ENCODE measurements around the gene KRTAP12-2.
"Not testable (repeated sequence)": the region's sequence is repeated elsewhere in the genome, so short reads cannot be mapped to it uniquely, and the experiment has no call there.

The KRTAP12-2 gene

DNA sequence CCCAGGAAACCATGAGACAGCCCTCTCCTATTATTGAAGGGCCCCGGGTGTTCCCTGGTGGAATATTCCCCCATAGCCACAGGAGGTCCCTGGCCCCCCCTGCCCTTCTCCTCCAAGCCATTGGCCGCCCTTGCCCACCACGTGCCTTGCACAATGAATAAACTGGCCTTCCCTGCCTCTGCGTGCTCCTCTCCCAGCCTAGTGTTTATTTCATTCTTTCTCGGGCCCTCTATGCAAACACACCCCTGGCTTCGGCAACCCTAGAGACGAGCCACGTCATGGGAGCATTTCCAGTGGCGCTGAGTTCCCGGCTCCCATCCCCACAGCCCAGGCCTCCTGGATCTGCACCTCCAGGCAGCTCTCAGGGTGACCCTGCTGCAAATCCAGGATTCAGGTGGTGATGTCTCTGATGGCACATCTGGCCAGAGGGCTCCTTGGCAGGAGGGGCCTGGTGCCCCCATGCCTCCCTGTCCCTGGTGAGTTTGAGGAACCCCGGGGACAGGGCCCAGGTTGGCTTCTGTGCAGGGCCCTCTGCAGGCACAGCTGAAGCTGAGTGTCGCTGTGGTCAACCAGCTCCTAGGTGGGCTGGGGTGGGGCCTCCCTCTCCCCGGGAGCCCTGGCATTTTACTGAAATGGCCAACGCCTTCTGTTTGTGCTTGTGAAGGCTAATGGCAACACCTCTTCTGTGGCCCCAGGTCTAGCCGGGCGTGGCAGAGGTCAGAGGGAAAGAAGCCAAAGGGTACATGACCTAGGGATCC is 36.4 kb upstream of the KRTAP12-2 start:
- FAIRE-seq: no peak
- no peak for DNase-seq (ENCODE audit: insufficient read length, low spot score)
- TF ChIP-seq SPI1 (IDR thresholded peaks at IDR 0.05; ENCODE audit: low read depth, low read length): no peak
- no peak for TF ChIP-seq POLR2A (IDR thresholded peaks at IDR 0.05; ENCODE audit: low read depth, low read length)
- no peak for TF ChIP-seq POU2F2 (IDR thresholded peaks at IDR 0.05; ENCODE audit: low read depth, low read length)
- TF ChIP-seq POLR2AphosphoS5 (IDR thresholded peaks at IDR 0.05; ENCODE audit: low read depth, low read length): no peak
- TF ChIP-seq TAF1 (IDR thresholded peaks at IDR 0.05; ENCODE audit: low read depth, low read length): no peak
- TF ChIP-seq PAX5 (IDR thresholded peaks at IDR 0.05; ENCODE audit: insufficient read depth, low read length, severe bottlenecking): no peak

DNA sequence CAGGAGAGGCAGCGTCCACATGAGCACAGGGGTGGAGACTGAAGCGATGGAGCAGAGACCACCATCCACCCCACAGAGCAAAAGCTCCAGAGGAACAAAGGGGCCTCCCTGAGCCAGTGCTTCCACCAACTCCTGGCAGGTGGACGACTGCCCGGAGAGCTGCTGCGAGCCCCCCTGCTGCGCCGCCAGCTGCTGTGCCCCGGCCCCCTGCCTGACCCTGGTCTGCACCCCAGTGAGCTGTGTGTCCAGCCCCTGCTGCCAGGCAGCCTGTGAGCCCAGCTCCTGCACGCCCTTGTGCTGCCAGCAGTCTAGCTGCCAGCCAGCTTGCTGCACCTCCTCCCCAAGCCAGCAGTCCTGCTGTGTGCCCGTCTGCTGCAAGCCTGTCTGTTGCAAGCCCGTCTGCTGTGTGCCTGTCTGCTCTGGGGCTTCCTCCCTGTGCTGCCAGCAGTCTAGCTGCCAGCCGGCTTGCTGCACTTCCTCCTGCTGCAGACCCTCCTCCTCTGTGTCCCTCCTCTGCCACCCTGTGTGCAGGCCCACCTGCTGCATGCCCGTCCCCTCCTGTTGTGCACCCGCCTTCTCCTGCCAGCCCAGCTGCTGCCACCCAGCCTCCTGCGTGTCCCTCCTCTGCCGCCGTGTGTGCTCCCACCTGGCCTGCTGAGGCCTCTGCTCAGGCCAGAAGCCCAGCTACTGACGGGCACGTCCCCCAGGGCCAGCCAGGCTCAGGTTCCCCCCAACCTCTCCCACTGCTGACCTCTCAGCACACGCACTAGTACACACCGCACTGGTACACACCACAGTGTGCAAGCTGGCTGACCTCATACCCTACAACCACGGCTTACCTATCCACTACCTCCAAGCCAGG is 35.6 kb upstream of the KRTAP12-2 start:
- TF ChIP-seq SPI1 (IDR thresholded peaks at IDR 0.05; ENCODE audit: low read depth, low read length): no peak
- no peak for TF ChIP-seq POU2F2 (IDR thresholded peaks at IDR 0.05; ENCODE audit: low read depth, low read length)
- TF ChIP-seq POLR2AphosphoS5 (IDR thresholded peaks at IDR 0.05; ENCODE audit: low read depth, low read length): no peak
- no peak for TF ChIP-seq POLR2A (IDR thresholded peaks at IDR 0.05; ENCODE audit: low read depth, low read length)
- TF ChIP-seq PAX5 (IDR thresholded peaks at IDR 0.05; ENCODE audit: insufficient read depth, low read length, severe bottlenecking): no peak
- TF ChIP-seq TAF1 (IDR thresholded peaks at IDR 0.05; ENCODE audit: low read depth, low read length): no peak
- FAIRE-seq (no peak), DNase-seq (ENCODE audit: insufficient read length, low spot score) (no peak)

DNA sequence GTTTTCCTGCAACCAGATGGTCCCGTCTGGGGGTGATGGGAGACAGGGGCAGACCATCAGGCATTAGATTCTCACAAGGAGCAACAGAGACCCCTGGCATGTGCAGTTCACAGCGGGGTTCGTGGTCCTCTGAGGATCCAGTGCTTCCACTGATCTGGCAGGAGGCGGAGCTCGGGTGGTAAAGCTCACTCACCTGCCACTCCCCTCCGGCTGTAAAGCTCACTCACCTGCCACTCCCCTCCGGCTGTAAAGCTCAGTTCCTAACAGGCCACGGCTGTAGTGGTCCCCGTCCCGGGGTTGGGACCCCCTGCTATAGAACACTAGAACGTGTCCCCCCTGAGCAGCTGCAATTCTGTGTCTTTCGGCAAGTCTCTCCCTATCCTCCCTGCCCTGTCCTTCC is 34.8 kb upstream of the KRTAP12-2 start:
- no peak for TF ChIP-seq POU2F2 (IDR thresholded peaks at IDR 0.05; ENCODE audit: low read depth, low read length)
- no peak for TF ChIP-seq PAX5 (IDR thresholded peaks at IDR 0.05; ENCODE audit: insufficient read depth, low read length, severe bottlenecking)
- no peak for TF ChIP-seq POLR2AphosphoS5 (IDR thresholded peaks at IDR 0.05; ENCODE audit: low read depth, low read length)
- FAIRE-seq (no peak), DNase-seq (ENCODE audit: insufficient read length, low spot score) (no peak)

DNA sequence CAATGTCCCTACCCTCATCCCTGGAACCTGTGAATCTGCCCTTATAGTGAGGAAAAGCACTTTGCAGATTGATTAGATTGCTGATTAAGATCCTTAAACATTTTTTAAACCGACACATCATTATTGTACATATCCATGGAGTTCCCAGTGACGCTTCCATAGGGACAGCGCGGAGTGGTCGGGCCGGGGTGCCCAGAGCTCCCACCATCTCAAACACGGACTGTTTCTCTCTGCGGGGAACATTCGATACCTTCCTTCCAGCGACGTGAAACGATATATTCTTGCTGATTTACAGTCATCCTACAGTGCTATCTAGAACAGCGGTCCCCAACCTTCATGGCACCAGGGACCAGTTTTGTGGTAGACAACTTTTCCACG is 34.3 kb upstream of the KRTAP12-2 start:
- no peak for FAIRE-seq
- TF ChIP-seq TAF1 (IDR thresholded peaks at IDR 0.05; ENCODE audit: low read depth, low read length) (no peak), POU2F2 (IDR thresholded peaks at IDR 0.05; ENCODE audit: low read depth, low read length) (no peak), SPI1 (IDR thresholded peaks at IDR 0.05; ENCODE audit: low read depth, low read length) (no peak), POLR2AphosphoS5 (IDR thresholded peaks at IDR 0.05; ENCODE audit: low read depth, low read length) (no peak), PAX5 (IDR thresholded peaks at IDR 0.05; ENCODE audit: insufficient read depth, low read length, severe bottlenecking) (no peak), POLR2A (IDR thresholded peaks at IDR 0.05; ENCODE audit: low read depth, low read length) (no peak)
- DNase-seq (ENCODE audit: insufficient read length, low spot score): no peak

DNA sequence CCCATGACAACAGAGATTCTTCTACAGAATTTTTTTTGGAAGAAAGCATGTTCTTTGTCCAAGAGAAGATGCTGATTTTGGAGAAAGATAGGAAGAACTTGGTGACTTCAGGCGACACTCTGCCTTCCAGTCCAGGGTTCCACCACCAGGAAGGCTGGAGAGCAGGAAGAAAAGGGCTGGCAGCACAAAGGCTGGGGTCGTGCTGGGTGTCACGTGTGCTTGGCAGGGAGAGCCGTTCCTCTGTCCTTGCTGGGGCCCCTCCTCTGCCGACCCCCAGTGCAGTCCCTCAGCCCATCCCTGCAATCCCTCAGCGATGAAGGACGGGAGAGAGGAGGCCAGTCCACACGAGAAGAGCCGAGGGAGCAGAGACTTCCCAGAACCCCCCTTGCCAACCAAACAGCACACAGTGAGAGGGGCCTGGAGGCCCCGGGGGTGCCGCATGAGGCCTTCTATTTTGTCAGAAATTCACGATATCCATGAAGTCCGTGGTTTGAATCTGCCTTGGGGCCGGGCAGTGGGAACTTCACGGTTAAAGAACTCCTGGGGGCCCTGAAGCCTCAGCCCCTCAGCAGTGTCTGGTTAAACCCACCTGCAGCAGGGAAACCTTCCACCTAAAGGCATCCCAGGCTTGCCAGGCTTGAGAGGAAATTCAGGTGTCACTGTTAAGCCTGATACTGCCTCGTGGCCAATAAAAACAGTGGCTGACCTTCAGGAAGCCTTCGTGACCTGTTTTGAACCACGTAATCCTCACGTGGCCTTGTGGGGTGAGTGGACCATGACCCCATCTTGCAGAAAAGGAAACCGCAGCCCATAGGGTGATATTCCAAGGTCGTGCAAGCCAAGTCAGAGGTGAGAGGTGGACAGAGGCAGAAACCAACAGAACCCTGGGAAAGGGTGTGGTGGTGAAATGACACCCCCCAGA is 33.6 kb upstream of the KRTAP12-2 start:
- no peak for FAIRE-seq
- DNase-seq (ENCODE audit: insufficient read length, low spot score): no peak
- TF ChIP-seq SPI1 (IDR thresholded peaks at IDR 0.05; ENCODE audit: low read depth, low read length) (no peak), PAX5 (IDR thresholded peaks at IDR 0.05; ENCODE audit: insufficient read depth, low read length, severe bottlenecking) (no peak), TAF1 (IDR thresholded peaks at IDR 0.05; ENCODE audit: low read depth, low read length) (no peak), POLR2A (IDR thresholded peaks at IDR 0.05; ENCODE audit: low read depth, low read length) (no peak), POLR2AphosphoS5 (IDR thresholded peaks at IDR 0.05; ENCODE audit: low read depth, low read length) (no peak), POU2F2 (IDR thresholded peaks at IDR 0.05; ENCODE audit: low read depth, low read length) (no peak)

DNA sequence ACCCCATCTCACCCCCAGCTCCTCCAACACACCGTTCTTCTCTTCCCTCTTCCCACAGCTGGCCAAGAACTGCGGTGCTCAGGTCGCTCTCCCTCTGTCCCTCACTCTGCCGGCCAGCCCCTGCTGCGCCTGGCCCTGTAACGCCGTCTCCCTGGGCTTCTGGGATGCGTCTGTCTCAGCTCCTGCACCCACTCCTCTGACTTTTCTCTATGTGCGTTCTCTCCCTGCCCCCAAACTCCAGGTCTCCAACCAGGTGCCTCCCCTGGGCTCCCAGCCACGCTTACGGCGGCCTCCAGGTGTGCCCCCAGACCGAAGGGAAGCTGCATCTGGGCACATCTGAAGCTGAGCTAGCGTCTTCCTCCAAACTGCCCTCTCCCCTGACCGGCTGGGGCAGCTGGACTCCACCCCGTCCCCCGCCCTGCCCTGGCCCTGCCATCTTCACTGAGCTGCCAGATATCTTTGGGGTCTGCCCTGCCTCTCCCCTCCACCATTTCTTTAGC is 32.8 kb upstream of the KRTAP12-2 start:
- TF ChIP-seq PAX5 (IDR thresholded peaks at IDR 0.05; ENCODE audit: insufficient read depth, low read length, severe bottlenecking): no peak
- no peak for TF ChIP-seq POU2F2 (IDR thresholded peaks at IDR 0.05; ENCODE audit: low read depth, low read length)
- no peak for TF ChIP-seq POLR2A (IDR thresholded peaks at IDR 0.05; ENCODE audit: low read depth, low read length)
- TF ChIP-seq SPI1 (IDR thresholded peaks at IDR 0.05; ENCODE audit: low read depth, low read length): no peak
- no peak for TF ChIP-seq POLR2AphosphoS5 (IDR thresholded peaks at IDR 0.05; ENCODE audit: low read depth, low read length)
- TF ChIP-seq TAF1 (IDR thresholded peaks at IDR 0.05; ENCODE audit: low read depth, low read length): no peak
- DNase-seq (ENCODE audit: insufficient read length, low spot score): no peak
- FAIRE-seq: no peak

DNA sequence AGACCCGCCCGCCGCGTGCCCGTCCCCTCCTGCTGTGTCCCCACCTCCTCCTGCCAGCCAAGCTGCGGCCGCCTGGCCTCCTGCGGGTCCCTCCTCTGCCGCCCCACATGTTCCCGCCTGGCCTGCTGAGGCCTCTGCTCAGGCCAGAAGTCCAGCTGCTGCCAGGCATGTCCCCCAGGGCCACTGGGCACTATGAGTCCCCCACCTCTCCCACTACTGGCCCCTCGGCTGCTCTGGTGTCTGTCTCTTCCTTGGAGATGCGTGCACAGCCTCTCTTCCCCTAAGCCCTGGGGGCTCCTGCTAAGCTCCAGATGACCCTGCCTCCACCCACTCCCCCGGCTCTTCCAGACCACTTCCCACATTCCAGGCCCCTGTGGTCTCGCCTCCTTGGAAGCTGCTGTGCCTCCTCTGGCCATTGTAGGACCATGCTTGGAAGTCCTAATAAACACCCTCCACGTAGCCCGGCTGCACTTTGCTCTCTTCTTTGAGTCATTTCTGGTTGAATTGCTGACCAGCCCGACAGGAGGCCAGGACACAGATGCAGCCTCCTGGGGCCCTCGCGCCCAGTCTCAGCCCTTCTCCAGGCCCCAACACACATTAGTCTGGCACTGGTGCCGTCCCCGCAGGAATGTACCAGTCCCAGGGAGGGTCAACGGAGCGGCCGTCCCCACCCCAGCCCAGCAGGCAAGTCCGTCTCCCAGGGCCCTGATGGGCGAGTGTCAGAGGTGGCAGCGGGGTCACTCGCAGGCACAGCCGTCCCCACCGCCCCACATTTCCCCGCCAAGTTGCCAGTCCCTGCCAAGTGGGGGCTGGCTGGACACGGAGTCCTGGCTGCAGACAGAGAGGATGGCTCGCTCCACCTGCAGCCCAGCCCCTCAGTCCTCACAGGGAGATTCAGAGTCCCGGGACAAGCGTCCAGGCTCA is 31.3 kb upstream of the KRTAP12-2 start:
- TF ChIP-seq POU2F2 (IDR thresholded peaks at IDR 0.05; ENCODE audit: low read depth, low read length): no peak
- TF ChIP-seq POLR2A (IDR thresholded peaks at IDR 0.05; ENCODE audit: low read depth, low read length): no peak
- no peak for TF ChIP-seq POLR2AphosphoS5 (IDR thresholded peaks at IDR 0.05; ENCODE audit: low read depth, low read length)
- TF ChIP-seq SPI1 (IDR thresholded peaks at IDR 0.05; ENCODE audit: low read depth, low read length): no peak
- no peak for TF ChIP-seq PAX5 (IDR thresholded peaks at IDR 0.05; ENCODE audit: insufficient read depth, low read length, severe bottlenecking)
- TF ChIP-seq TAF1 (IDR thresholded peaks at IDR 0.05; ENCODE audit: low read depth, low read length): no peak
- FAIRE-seq: no peak
- no peak for DNase-seq (ENCODE audit: insufficient read length, low spot score)

DNA sequence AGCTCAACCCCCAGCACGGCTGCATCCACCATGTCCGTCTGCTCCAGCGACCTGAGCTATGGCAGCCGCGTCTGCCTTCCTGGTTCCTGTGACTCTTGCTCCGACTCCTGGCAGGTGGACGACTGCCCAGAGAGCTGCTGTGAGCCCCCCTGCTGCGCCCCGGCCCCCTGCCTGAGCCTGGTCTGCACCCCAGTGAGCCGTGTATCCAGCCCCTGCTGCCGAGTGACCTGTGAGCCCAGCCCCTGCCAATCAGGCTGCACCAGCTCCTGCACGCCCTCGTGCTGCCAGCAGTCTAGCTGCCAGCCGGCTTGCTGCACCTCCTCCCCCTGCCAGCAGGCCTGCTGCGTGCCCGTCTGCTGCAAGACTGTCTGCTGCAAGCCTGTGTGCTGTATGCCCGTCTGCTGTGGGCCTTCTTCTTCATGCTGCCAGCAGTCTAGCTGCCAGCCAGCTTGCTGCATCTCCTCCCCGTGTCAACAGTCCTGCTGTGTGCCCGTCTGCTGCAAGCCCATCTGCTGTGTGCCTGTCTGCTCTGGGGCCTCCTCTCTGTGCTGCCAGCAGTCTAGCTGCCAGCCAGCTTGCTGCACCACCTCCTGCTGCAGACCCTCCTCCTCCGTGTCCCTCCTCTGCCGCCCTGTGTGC is 30.6 kb upstream of the KRTAP12-2 start, which contains the start of gene KRTAP10-12:
TSS of gene KRTAP10-12 (plus strand) at position 1 of the 639 bp plus-strand sequence. CDS start at position 31, 30 bp downstream.
- FAIRE-seq; DNase-seq (ENCODE audit: insufficient read length, low spot score): not testable (repeated sequence)
